Middle frontal gyrus (tissue), 1 donor: ENCODE measurements around the gene ROR2.

Source experiments
- DNase-seq: peaks from one replicate; pipeline ENCODE4 v3.0.0-alpha.2; 2015; ENCODE audit warnings: low spot score; ENCODE audit errors: extremely low spot score

Gene ROR2

DNA sequence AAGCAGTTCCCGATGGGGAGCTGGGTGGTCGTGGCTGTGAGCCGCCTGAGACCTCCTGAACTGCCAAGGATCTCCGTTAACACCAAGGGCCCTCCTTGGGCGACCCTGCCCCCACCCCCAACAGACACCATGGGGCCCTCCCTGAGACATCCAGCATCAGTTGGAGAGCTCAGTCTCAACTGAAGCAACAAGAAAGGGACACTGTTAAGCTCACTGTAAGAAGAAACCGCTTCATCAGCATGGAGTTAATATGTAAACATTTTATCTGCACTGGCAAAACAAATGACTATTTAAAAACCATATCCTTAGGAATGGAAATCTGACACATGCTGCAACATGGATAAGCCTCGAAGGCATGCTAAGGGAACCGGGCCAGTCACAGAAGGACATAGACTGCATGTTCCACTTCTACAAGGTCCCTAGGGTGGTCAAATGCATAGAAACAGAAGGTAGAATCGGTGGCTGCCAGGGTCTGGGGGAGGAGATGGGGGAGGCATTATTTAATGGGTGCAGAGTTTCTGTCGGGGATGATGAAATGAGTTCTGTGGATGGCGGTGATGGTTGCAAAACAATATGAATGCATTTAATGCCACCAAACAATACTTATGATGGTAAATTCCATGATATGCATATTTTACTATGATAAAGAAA is 47.4 kb downstream of the ROR2 start:
- DNase-seq = no peak

DNA sequence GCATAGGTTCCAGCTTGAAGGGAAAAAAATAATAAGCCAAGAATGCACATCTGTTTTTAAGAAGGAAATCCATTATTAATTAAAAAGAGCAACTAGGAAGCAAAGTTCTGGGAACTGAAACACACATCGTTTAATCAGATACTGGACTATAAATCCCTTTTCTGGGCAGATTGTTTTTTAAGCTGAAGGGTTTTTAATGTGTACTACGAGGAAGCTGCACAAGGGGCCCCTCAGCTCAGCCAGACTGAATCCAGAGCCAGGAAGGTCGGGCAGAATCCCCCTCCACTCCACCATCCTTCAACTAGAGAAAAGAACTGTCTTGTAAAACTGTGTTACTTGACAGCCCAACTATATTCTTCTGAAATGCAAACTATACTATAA is 49.2 kb downstream of the ROR2 start:
- DNase-seq = no peak

DNA sequence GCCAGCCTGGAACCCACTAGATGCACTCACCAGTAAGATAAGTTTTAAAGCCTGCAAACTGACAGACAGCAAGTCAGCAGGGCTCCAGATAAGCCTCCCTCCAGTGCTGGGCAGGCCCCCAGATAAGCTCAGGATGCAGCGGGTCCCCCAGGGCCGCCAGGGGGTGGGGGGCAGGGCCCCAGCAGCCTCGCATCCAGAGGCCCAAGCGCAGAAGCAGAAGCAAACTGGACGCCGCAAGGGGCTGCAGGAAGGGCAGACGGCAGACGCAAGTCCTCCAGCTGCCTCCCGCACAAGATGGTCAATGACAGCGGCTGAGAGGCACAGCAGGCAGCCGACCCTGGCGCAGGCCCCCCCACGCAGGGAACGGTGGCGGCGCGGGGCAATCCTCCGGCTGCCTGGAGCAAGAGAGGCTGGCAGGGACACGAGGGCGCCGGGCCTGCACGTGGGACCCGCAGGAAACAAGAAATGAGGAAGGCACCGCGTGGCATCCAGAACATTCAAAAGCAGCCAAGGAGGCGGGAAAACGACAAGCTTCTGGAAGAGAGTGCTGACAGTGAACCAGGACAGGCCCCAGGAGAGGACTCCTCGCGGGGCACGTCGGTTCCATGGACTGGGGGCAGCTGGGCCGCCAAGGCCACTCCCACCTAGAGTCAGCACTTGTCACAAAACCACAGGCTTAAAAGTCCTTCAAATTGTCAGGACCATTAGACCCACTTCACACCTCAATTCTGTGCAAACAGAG is 49.8 kb downstream of the ROR2 start:
- no peak for DNase-seq

DNA sequence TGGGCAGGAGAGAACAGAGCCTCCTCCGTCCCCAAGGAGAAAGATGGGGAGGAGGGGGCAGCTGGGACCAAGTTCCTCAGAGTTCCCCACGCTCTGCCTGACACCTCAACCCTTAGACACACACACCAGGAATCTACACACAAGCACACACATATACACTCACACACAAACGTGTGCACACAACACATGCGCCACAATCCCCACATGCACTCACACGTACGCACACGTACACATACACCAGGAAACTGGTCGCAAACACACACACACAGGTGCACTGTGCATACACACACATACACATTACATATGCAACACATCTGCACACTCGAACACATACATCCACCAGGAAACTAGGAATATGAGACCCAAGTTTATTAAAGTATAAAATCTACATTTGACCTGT is 50.4 kb downstream of the ROR2 start:
- no peak for DNase-seq

DNA sequence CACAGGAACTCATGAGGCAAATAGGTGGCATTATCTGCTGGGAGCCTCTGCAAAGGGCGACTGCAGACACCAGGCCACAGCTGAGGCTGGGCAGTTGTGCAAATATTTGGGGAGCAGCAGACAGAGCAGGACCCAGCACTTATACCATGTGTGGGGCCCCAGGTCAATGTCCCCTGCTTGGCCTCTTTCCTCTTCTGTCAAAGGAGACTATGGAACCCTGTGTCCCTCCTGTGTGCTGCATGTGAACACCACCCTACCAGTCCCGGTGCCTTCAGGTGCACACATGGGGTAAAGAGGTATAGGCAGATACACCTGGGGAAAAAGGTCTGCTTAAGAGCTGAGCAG is 50.8 kb downstream of the ROR2 start:
- DNase-seq = no peak

DNA sequence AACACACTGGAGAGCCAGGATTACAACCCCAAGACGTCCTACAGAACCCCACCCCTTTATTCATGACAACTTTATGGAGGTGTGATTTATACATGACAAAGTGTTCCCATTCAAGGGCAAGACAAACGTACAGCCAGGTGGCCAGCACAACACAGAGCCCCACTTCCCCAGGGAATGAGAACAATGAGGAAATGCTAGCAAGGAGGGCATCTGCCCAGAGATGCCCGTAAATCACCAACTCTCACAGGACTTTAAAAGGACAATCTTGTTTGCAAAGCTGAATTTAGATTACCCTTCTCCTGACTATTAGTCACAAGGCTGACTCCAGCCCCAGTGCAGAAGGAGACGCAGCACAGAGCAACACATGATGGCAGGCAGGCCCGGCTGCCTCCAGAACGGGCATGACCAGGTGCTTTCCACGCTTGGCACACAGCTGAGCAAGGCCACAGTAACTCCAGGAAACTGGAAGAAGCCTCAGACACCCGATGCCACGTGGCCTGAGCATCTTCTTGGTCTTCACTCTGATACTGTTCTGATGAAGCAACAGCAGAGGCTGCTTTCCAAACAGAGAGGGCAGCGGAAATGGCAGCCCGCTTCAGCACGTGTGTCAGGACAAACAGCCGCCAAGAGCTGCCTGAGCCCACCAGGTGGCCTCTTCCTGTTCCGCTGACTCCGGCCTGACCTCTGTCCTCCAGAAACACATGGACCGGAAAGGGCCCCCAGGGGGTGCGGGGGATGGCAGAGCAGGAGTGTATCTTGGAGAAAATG is 51.4 kb downstream of the ROR2 start:
- DNase-seq = no peak

DNA sequence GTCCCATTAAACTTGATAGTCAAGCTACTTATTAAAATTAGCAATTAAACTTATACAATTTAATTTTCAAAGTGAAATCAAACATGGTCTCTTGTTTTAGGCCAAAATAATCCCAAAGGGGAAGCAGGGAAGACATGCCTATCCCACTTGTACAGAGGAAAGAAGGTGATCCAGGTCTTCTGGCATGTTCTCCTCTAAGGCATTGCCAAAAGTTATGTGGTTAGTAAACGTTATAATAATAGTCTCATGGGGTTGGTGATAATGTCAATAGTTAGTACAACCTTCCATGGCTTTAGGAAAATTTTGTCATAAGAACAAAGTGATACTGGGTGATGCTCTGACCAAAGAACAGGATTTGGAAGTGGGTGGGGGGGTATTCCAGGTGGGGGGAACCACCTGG is 52.8 kb downstream of the ROR2 start:
- DNase-seq = no peak

DNA sequence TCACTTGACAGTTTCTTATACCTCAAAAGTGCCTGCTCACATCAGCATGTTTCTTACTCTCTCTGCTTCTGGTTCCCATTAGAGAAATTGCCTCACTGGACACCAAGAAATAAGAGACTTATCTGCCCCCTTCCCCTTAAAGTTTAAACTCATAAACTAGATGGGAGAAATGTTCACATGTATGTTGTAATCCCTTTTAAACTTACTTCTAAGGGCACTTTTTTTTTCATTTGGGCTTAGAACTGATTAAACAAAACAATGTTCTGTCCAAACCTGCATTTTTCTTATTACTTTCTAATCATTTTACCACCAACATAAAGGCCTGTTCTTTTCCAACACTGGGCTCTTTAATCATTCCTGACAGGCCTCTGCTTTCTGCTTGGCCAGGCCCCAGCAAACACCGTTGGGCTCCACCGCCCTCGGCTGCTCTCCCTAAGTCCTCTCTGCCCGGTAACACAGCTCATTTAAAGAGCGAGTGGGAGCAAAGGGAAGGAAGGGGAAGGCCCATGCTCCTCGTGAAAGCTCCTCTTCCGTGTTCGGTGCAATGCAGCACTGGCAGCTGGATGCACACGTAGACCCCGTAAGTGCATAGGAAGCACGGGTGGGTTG is 53.4 kb downstream of the ROR2 start:
- DNase-seq = no peak

DNA sequence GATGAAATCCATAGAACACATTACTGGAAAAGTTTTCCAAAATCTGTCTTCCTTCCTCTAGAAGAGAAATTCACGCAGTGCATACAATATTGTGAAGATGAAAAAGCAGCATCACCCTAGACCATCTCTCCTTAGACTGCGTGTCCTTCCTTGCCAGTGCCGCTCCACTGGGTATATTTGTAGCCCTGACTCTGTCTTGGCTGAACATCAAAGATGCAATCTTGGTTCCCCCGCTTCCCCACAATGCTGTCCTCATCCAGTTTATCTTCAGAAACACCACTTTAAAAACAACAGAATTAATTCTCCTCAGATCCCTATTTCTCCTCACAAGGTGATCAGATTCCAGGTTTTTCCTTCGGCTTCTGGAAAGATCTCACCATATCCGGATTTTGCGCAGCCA is 53.9 kb downstream of the ROR2 start:
- DNase-seq = no peak

DNA sequence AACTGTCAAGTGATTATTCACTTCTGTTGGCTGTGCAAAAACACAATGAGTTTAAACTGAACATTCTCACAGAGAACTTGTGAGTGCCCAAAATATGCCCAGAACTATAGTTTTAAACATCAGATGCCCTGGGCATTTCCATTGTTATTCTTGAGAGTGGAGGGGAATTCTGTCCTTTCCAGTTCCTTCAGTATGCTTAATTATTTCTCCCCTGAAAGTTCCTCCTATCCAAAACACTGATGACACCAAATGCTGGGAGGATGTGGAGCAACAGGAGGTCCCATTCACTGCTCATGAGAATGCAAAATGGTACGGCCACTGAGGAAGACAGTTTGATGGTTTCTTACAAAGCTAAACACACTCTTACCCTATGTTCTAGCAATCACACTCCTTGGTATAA is 55.5 kb downstream of the ROR2 start:
- DNase-seq = no peak

DNA sequence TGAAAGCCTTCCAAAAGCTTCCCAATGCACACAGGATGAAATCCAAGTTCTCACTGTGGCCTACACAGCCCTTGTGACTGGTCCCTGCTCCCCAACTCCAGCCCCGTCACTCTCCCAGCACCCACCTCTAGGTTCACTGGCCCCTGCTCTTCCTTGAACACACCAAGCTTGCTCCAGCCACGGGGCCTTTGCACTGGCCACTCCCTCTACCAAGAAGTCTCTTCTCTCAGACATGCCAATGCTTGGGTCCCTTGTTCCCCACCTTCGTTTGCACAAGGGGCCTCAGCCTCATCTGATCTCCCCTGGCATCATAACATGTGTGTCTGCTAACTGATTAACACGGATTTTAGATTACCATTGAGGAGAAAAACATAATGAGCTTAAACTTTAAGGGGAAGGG is 56.0 kb downstream of the ROR2 start:
- DNase-seq = no peak

DNA sequence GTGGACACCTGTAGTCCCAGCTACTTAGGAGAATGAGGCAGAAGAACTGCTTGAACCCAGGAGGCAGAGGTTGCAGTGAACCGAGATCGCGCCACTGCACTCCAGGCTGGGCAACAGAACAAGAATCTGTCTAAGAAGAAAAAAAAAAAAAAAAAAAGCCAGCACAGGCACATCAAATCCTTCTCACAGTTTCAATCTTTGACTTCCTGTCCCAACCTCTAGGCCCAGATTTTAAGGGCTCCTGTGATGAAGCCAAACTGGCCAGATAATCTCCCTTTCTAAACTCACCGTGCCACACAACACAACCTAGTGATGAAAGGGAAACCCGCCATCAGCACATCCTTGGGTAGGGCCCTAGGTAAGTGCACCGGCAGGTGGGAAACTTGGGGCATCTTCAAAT is 58.1 kb downstream of the ROR2 start:
- no peak for DNase-seq

DNA sequence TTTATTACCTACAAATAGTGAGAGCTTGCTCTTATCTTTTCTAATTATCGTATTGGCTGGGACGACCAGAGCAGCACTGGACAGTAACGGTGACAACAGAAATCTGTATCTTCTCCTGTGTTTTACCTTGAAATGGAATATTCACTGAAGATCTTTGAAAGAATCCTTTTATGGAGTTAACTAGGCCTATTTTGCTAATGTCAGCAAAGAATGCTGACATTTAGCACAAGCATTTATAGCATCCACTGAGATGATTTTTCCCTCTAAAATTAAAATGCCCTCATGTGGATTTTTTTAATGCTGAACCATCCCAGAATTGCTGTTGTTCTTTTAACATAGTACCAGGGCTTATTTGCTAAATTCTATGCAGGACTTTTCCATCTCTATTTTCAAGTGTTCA is 59.4 kb downstream of the ROR2 start:
- no peak for DNase-seq

DNA sequence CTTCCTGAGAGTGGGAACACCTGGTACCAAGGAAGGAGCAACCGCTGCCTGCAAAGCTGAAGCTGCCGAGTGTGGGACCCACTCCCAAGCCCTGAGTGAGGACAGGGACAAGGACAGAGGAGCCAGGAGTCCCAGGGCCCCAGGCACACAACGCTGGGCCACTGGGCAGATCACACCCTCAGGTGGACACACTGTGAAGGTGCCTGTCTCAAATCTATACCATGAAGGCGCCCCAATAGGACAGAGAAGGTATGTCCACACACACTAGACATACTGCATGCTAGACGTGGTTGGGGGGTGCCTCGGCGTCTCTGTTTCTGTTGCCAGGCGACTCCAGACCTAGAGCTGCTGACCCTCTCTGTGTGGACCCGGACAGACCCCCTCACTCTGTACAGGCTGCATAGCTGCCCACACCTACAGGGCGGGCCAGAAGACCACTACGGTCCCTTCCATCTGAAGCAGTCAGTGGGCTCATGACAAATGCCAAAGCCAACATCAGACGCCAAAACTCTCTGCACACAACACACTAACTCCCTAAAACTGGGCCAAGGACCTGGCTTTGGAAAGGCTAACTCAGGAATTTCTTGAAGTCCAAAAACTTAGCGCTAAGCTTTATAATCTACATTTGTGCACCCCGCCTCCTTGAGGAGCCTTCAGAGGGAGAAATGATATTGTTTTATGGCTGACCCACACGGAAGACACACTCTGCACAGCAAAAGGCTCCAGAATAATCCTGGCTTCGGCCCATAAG is 60.7 kb downstream of the ROR2 start:
- DNase-seq = no peak

DNA sequence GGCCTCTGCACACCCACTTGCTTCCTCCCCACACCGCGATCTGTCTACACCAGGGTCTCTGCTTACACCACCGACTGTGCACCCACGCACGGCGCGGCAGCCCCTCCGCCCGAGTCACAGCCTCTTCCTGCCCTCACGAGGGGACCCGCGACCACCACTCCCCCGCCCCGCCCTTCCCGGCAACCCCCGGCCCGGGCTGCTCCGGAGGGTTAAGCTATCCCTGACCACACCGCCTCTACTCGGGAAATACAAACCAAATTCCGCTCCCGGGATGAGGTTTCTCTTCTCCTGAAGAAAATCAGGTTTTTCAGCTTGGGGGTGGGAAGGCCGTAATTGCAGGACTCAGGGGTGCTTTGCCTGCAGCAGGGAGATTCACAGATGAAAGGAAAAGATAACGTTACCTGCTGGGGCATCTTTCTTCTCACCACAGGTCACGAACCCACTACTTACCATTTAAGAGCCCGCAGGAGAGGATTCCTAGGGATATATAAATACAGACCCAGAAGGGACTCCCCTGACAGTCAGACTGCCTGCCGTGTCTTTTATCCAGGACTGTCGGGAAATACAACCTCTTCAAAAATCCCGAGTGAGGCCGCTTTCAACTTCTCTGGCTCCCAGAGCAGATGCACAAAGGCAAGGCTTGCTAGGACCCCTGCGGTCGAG is 63.5 kb downstream of the ROR2 start:
- DNase-seq = no peak

DNA sequence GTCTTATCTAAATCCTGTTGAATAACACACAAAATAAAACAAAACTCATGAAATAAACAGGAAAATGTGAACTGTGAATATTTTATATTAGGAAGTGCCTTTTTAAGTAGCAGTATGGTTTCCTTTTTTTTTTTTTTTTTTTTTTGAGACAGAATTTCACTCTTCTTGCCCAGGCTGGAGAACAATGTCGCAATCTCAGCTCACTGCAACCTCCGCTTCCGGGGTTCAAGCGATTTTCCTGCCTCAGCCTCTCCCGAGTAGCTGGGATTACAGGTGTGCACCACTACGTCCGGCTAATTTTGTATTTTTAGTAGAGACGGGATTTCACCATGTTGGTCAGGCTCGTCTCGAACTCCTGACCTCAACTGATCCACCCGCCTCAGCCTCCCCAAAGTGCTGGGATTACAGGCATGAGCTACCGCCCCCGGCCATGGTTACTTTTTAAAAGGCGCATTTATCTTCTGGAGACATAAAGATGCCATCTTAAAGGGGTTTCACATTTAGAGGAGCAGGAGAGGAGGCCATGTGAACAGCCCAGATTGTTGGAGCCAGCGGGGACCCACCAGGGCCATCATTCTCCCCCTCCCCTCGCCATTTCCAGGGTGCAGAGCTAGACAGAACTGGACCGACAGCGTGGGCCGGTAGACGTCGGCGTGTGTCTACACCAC is 64.1 kb downstream of the ROR2 start:
- DNase-seq = no peak

DNA sequence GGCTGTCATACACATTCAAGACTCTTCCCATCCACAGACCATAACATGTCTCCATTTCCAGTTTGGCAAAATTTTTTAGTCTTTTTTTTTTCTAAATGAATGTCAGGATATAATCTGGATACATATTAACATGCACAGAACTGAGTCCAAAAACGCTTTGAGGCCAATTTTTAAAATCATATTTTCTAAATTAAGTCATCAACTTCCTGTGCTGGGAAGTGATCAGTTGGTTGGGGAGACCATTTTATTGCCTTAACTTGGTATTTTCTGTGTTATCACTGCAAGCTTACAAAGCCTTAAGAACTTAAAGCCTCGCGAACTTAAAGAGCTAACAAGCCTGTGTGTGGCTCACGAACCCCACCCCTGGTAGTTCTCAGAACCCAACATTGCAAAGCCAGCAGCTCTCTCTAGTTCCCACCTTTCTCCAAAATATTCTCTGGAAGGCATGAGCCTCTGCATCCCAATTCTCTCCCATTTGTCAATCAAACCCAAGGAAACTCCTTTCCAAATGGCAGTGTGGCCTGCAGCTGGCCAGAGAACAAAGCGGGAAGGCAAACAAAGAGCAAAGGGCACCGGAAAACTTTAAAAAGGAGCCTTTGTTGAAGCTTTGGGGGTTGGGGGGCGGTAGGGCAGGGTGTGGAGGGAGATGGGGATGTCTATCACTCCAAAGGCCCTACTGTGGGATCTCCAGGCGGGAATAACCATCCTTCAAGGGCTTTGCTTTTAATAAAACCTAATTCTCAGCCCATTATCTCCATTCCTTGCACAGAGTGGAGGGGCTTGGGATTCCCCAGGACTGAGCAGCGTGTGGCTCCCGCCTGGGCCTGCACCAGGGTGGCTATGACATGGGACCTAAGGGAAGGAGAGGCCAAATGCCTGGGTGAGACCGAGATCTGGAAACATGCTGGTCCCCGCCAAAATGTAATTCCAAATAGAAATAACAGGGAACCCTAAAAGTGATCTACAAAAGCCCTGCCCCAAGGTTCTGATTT is 65.0 kb downstream of the ROR2 start:
- DNase-seq = no peak

DNA sequence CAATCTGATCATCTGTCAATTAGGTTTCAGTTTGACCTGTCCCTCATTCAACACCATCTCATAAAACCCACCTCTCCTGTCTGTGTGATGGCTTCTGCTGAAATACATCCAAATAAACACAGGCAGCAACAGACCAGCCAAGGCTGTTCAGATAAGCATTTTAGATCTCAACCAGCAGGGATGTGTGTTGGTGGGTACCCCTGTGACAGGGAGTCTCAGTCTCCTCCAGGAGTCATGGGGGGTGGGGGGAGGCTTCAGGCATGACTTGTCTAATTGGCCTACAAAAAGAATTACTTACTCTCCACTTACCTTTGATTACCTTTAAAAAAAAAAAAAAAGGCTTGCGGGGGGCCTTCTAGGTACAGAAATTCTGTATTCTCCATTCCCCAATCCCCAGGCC is 65.9 kb downstream of the ROR2 start:
- DNase-seq = no peak

DNA sequence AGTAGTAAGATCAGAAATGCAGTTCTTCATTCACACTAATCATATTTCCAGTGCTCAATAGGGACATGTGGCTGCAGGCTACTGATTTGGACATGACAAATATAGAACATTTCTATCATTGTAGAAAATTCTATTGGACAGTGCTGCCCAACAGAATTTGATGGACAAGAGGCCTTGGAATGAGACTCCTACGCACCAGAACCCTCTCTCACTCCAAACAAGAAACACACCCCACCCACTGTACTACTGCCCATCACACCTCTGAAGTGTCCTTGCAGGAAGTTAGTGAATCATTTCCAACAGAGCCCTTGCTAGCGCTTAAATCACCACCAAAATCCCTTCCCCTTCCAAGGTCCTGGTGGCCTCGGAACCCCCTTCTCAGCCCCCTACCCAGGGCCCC is 66.5 kb downstream of the ROR2 start:
- DNase-seq = no peak
